HG03045 (cell line): ENCODE results near the gene TCTN3.
"Not testable (repeated sequence)": the region's sequence is repeated elsewhere in the genome, so short reads cannot be mapped to it uniquely, and the experiment has no call there.

Experiments used
- ATAC-seq: cut with Tn5 transposase; IDR thresholded peaks from one replicate; pipeline ENCODE4 v1.9.1; 2021; ENCODE audit warnings: mild to moderate bottlenecking, moderate library complexity; ENCODE audit not compliant: unreplicated experiment

TCTN3 gene

DNA sequence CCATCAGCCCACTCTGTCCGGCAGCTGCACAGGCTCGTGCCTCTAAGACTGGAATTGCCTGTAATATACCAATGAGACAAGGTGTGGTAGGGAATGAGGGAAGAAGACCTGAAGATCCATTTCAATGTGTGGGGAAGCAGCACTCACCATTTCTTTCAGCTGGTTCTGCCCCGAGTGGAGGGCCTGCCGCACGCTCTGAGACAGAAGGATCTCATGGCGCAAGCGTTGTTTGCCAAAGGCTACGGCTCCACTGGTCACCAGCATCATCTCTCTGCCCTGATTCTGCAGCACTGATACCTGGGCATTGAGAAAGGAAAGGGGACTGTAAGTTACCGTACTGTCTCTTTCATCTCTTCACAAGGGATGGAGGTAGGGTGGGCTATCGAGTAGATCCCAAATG lies 56.6 kb downstream of the TCTN3 start:
- no peak for ATAC-seq

DNA sequence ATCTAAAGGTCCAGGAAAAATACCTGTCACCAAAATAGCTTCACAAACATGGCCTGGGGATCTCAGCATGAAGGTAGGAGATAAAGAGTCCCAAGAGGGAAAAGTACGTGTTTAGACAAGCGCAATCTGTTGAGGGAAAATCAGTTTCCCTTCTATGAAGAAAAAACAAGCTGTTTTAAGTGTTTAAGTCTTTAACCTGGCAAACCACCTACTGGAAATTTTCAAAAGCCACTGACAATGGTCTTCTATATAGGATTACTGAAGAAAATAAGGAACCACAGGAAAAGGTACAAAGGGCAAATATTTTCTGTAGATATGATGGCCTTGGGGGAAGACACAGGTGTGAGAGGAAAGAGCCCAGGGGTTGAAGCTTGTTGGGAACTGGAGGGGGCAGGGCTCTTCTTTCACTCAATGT lies 58.4 kb downstream of the TCTN3 start:
- ATAC-seq = no peak

- no peak for ATAC-seq
Measured at GRCh38 chr10:95628786-95629185, 64.9 kb downstream of the TCTN3 start.

- ATAC-seq = no peak
Measured at GRCh38 chr10:95626500-95626899, 67.2 kb downstream of the TCTN3 start.

DNA sequence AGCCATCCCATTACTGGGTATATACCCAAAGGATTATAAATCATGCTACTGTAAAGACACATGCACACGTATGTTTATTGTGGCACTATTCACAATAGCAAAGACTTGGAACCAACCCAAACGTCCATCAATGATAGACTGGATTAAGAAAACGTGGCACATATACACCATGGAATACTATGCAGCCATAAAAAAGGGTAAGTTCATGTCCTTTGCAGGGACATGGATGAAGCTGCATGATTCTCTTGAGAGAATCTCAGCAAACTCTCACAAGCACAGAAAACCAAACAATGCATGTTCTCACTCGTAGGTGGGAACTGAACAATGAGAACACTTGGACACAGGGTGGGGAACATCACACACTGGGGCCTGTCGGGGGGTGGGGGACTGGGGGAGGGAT lies 73.3 kb downstream of the TCTN3 start:
- not testable (repeated sequence) for ATAC-seq

DNA sequence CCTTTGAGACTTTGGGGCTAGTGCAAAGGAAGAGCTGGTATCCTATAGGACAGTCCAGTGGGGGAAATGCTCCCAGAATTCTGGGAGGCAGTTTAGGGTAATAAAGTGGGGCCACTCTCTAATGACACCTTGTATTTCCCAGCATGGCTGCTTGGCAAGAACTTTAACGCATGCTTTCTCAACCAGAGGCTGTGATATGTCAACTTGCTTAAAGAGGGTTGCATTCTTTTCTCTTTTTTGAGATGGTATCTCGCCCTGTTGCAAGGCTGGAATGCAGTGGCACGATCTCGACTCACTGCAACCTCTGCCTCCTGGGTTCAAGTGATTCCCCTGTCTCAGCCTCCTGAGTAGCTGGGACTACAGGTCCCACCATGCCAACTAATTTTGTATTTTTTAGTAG lies 75.6 kb downstream of the TCTN3 start:
- ATAC-seq = no peak

DNA sequence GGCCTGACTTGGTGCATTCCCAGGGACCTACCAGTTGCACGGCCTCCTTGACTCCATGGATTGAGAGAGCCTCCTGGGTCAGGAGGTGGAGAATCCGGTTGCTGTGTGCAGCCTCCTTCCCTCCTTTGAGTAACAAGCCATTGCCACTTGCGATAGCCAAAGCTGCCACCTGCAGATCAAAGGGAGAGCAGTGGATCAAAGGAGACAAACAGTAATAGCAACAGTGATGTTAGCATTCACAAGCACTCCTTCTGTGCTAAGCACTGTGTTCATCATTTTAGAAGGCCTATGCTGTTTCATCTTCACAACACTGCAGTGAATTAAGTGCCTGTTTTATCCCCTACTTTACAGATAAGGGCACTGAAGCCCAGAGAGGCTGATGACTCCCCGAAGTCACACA lies 77.3 kb downstream of the TCTN3 start:
- ATAC-seq = no peak
